AG04449 (cell line): ENCODE results near the gene OR6X1.

ENCODE experiments used
- CTCF ChIA-PET: fragments of 350-600 bp; formaldehyde crosslinking; extraction: SDS; loops from one replicate; lab custom pipeline; 2021; ENCODE audit warnings: antibody characterized with exemption; lab: Yijun Ruan, JAX
- POLR2A ChIA-PET: fragments of 400-600, 350-600 bp; formaldehyde crosslinking; extraction: SDS; loops from one replicate; lab custom pipeline; 2020; ENCODE audit warnings: antibody characterized with exemption, inconsistent platforms; lab: Yijun Ruan, JAX
- DNase-seq: peaks from one replicate; pipeline ENCODE4 v3.0.0-alpha.2; 2010; ENCODE audit warnings: low read depth, low spot score
- H3K4me3 ChIP-seq: 2 replicates; pipeline ENCODE4 v1.5.1; 2011; ENCODE audit warnings: low read depth, mild to moderate bottlenecking, control low read depth, low read length
- TF ChIP-seq, protein P1 (sequence below): IDR thresholded peaks from one replicate; pipeline ENCODE4 v1.5.1; 2011; ENCODE audit warnings: mild to moderate bottlenecking, moderate library complexity, low read length, control low read depth, inconsistent platforms; ENCODE audit not compliant: insufficient read depth; ENCODE audit errors: missing control alignments

Gene OR6X1

DNA sequence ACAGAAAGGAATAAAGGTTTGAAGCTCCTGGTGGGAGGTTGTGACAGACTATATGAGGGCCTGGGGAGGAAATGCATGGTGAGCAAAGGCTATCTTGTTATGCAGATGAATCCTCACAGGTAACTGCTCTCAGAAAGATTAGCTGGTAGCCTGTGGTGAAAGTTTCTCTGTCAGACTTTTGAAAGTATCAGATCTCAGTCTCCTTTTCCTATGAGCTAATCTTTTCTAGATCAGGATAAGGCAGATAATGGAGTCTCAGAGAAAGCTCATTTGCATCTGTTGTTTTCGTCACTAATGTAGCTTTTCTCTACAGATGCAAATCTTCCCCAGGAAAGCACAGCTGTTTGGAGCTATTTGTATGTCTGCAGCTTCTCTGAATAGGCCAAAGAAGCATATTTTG lies 21.0 kb upstream of the OR6X1 start:
- H3K4me3 ChIP-seq: no peak overlapping the region
- TF ChIP-seq, protein P1, sequence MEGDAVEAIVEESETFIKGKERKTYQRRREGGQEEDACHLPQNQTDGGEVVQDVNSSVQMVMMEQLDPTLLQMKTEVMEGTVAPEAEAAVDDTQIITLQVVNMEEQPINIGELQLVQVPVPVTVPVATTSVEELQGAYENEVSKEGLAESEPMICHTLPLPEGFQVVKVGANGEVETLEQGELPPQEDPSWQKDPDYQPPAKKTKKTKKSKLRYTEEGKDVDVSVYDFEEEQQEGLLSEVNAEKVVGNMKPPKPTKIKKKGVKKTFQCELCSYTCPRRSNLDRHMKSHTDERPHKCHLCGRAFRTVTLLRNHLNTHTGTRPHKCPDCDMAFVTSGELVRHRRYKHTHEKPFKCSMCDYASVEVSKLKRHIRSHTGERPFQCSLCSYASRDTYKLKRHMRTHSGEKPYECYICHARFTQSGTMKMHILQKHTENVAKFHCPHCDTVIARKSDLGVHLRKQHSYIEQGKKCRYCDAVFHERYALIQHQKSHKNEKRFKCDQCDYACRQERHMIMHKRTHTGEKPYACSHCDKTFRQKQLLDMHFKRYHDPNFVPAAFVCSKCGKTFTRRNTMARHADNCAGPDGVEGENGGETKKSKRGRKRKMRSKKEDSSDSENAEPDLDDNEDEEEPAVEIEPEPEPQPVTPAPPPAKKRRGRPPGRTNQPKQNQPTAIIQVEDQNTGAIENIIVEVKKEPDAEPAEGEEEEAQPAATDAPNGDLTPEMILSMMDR: no peak
- ChIA-PET POLR2A (no interaction called here), CTCF (no interaction called here)
- DNase-seq: no peak

DNA sequence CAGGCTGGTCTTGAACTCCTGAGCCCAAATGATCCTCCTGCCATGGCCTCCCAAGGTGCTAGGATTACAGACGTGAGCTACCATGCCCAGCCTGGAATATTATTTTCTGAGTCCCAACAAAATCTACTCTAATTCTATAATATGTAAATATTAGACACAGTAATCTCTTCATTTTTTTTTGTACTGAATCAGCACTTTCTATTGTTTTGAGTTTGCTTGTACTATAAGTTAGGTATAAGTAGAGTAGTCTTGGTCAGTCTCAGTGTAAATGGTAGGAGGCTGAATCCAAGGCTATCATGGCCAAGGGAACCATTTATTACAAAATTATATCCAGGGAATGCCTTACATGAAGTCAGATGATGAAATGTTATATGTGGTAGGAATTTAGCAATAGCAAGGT lies 19.6 kb upstream of the OR6X1 start:
- ChIA-PET CTCF (no interaction called here), POLR2A (no interaction called here)

DNA sequence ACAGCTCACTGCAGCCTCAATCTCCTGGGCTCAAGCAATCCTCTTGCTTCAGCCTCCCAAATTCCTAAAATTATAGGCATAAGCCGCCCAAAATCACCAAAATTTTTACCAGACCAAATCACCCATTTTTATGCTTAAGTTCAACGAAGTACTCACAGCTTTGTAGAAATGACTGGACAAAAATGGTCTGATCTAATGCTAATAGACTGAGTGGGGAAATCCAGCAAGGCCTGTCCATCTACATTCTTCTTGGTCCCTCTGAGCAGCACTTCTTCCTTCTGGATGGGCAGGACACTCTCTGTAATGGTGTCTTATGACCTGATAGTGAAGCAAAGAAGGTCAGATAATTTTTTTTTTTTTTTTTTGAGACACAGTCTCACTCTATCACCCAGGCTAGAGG lies 18.7 kb upstream of the OR6X1 start:
- TF ChIP-seq, protein P1: no peak
- DNase-seq: no peak
- no peak overlapping the region for H3K4me3 ChIP-seq
- CTCF ChIA-PET: no interaction called here
- POLR2A ChIA-PET: no interaction called here

More for the DNA sequence above, 19.6 kb upstream of the OR6X1 start:
- TF ChIP-seq, protein P1: no peak
- no peak for DNase-seq
- H3K4me3 ChIP-seq: no peak overlapping the region

DNA sequence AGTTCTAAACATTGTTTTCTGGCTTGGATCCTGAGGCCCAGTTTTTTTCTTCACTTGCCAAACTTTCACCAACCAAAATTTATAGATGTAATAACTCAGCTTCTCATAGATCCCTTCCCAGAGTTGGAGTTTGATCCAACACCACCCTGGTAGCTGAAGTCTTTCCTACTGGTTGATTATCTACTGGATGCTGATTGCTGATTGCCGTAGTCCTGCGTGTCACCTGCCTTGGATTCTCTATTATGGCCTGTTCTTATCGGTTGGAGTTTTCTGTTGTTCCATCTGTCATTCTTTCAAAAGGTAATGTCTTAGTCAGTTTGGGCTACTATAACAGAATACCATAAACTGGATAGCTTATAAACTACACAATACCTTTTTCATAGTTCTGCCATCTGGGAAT lies 17.3 kb upstream of the OR6X1 start:
- no peak overlapping the region for H3K4me3 ChIP-seq
- TF ChIP-seq, protein P1: no peak
- CTCF ChIA-PET: no interaction called here
- no peak for DNase-seq
- POLR2A ChIA-PET: no interaction called here

DNA sequence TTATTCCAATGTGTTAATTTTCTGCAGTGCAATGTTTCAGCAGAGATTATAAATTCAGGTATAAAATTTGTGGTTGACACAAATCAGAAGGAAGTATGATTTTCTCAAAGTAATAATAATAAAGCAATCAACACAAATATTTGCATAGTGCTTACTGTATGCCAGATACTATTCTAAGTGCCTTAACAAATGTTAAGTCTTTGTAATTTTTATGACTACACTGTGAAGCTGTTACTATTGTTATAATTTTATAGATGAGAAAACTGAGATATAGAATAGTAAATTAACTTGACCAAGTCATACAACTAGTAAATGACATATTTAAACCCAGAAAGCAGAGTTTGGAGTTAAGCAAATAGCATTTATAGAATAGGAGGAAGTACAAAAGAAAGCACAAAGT lies 16.4 kb upstream of the OR6X1 start:
- TF ChIP-seq, protein P1: no peak
- no peak overlapping the region for H3K4me3 ChIP-seq
- CTCF ChIA-PET: no interaction called here
- DNase-seq: no peak
- POLR2A ChIA-PET: no interaction called here

DNA sequence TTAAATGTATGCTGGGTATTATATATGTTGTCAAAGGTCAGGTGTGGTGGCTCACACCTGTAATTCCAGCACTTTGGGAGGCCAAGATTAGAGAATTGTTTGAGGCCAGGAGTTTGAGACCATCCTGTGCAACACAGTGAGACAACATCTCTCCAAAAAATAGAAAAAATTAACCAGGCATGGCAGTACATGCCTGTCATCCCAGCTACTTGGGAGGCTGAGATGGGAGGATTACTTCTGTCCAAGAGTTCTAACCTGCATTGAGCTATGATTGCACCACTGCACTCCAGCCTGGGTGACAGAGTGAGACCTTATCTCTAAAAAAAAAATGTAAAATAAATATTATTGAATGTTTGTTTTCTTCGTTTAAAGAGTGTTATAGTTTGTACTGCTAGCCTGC lies 11.3 kb upstream of the OR6X1 start:
- POLR2A ChIA-PET: no interaction called here
- CTCF ChIA-PET: no interaction called here

More for the DNA sequence above, 11.3 kb upstream of the OR6X1 start:
- TF ChIP-seq, protein P1: no peak
- H3K4me3 ChIP-seq: no peak overlapping the region
- DNase-seq: no peak
